Brain pericyte (primary cell): ENCODE measurements around the gene RNF150.
A peak's percentile ranks its signal among the peaks of the same experiment; 100 is the strongest.

ENCODE experiments used
- DNase-seq: peaks from one replicate; pipeline ENCODE4 v3.0.0-alpha.2; 2012; ENCODE audit warnings: low read depth, low spot score

RNF150 gene

GRCh38 chr4:140925417-140925816 is 207.9 kb downstream of the RNF150 start:
- no peak for DNase-seq

- no peak for DNase-seq
Observed at GRCh38 chr4:140924761-140925392, 208.4 kb downstream of the RNF150 start.

- DNase-seq, result no peak
Observed at GRCh38 chr4:140906993-140907962, 226.0 kb downstream of the RNF150 start.

- no peak for DNase-seq
Observed at GRCh38 chr4:140904904-140905303, 228.4 kb downstream of the RNF150 start.

GRCh38 chr4:140903522-140904475 is 229.5 kb downstream of the RNF150 start:
- DNase-seq, result no peak

GRCh38 chr4:140901736-140902336 is 231.4 kb downstream of the RNF150 start:
- no peak for DNase-seq

GRCh38 chr4:140893939-140894338 is 239.3 kb downstream of the RNF150 start:
- DNase-seq, result no peak

GRCh38 chr4:140888054-140888453 is 245.2 kb downstream of the RNF150 start:
- no peak for DNase-seq

- no peak for DNase-seq
Observed at GRCh38 chr4:140887467-140887866, 245.8 kb downstream of the RNF150 start.

- peak; percentile 42 for DNase-seq
Observed at GRCh38 chr4:140884431-140885058, 248.7 kb downstream of the RNF150 start.

GRCh38 chr4:140877781-140878180 is 255.5 kb downstream of the RNF150 start:
- no peak for DNase-seq

- DNase-seq, result no peak
Observed at GRCh38 chr4:140876615-140877364, 256.5 kb downstream of the RNF150 start.

- DNase-seq, result peak; percentile 74
Observed at GRCh38 chr4:140875746-140876452, 257.4 kb downstream of the RNF150 start.

- DNase-seq, result no peak
Observed at GRCh38 chr4:140874056-140874455, 259.2 kb downstream of the RNF150 start.

- no peak for DNase-seq
Observed at GRCh38 chr4:140871368-140871767, 261.9 kb downstream of the RNF150 start.

GRCh38 chr4:140870427-140870826 is 262.8 kb downstream of the RNF150 start:
- DNase-seq, result no peak

- no peak for DNase-seq
Observed at GRCh38 chr4:140869446-140869845, 263.8 kb downstream of the RNF150 start.

GRCh38 chr4:140867356-140867755 is 265.9 kb downstream of the RNF150 start:
- DNase-seq, result no peak

- no peak for DNase-seq
Observed at GRCh38 chr4:140866492-140867005, 266.7 kb downstream of the RNF150 start.
